ENCODE data around the gene ASCC3.

- no peak for TF ChIP-seq ZNF331 (CRISPR knock-in tag; IDR thresholded peaks at IDR 0.05; ENCODE audit: low read depth)
- no peak for TF ChIP-seq CTCF (conservative IDR thresholded peaks at IDR 0.05; ENCODE audit: low read depth in 2 of 2)
- TF ChIP-seq POLR2AphosphoS5 (IDR thresholded peaks at IDR 0.05; ENCODE audit: low read depth) = no peak
- TF ChIP-seq JUNB (IDR thresholded peaks at IDR 0.05; ENCODE audit: unreplicated experiment) = no peak
- peak; percentile 82 for TF ChIP-seq EZH2 (IDR thresholded peaks at IDR 0.05; ENCODE audit: low read depth, unreplicated experiment)
- no peak for TF ChIP-seq REST (IDR thresholded peaks at IDR 0.05; ENCODE audit: unreplicated experiment)
Observed at GRCh38 chr6:100469101-100469859, 411.8 kb downstream of the ASCC3 start.

All from GM23338 (cell line).